Amniotic stem cell (primary cell): ENCODE data around the gene ECM2.
"Not testable (repeated sequence)": the region's sequence is repeated elsewhere in the genome, so short reads cannot be mapped to it uniquely, and the experiment has no call there.

Source experiments
- DNase-seq: peaks from one replicate; lab custom pipeline; 2025; lab: John Stamatoyannopoulos, UW

ECM2 gene

DNA sequence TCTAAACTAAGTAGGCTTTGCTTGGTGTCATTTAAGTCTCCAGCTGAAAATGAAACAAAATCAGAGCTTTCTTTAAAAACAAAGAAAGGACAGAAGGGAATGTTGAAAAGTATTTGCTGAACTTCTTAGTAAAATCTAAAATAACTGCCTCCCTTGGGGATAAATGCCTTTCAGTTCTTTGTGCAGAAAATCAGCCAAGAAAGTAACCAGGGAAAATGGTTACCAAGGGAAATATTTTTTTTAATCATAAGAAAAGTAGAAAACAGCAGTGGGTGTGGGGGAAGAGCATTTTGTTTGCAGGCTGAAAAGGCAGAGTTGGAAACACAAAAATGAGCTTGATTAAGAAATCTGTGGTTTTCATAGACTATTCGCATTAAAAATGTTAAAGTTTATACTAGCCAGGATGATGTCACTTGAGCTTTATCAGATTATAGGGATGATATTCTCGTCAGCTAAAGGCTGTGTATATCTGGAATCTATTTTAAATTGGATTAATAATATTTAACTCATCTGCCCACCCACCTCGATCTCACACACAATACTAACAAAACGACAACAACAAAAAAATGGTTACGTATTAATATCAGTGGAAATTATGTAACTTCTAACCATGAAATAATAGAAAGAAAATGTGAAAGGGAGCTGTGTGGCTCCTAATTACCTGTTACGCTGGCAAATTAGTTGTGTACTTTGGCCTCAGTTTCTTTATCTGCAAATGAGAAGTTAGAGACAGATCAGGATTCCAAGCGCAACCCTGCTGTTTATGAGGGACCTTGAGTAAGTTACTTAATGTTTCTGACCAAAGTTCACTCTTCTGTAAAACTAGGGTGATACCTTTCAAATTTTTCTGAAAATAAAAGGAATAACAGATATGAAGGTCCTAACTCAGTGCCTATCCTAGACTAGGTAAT lies at the start of gene ECM2:
Gene ECM2 (minus strand): TSS at position 51 of the 911 bp plus-strand sequence. CDS start 13,124 bp downstream, outside the sequence.
- no peak for DNase-seq

GRCh38 chr9:92576175-92576574 lies 40.4 kb upstream of the ECM2 start:
- DNase-seq, result no peak

DNA sequence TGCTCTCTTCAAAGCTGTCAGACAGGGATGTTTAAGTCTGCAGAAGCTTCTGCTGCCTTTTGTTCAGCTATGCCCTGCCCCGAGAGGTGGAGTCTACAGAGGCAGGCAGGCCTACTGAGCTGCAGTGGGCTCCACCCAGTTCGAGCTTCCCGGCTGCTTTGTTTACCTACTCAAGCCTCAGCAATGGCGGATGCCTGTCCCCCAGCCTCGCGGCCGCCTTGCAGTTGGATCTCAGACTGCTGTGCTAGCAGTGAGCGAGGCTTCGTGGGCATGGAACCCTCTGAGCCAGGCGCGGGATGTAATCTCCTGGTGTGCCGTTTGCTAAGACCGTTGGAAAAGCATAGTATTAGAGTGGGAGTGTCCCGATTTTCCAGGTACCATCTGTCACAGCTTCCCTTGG lies 37.8 kb upstream of the ECM2 start:
- DNase-seq, result not testable (repeated sequence)

GRCh38 chr9:92571871-92572270 lies 36.1 kb upstream of the ECM2 start:
- DNase-seq, result not testable (repeated sequence)

- no peak for DNase-seq
These were observed 29.2 kb upstream of the ECM2 start for GRCh38 chr9:92564982-92565381.

DNA sequence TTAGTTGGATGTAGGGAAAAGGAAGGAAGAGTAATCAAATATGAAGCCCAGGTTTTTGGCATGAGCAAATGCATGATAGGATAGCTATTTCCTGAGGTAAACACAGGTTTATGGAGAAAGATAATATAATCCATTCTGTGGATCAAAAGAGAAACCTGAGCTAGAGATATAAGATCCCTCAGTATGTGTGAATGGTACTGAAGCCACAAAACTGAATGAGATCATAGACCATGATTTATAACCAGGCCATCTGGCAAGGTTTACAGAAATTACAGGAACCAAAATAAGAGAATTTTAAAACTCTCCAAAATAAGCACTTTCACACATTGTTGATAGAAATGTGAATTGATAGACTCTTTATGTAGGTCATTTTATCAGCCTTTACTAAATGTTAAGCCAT lies 28.7 kb upstream of the ECM2 start:
- no peak for DNase-seq

- no peak for DNase-seq
These were observed 27.6 kb upstream of the ECM2 start for GRCh38 chr9:92563116-92564100.

GRCh38 chr9:92562461-92562967 lies 26.7 kb upstream of the ECM2 start:
- DNase-seq, result no peak

GRCh38 chr9:92561374-92562330 lies 25.9 kb upstream of the ECM2 start:
- no peak for DNase-seq

- DNase-seq, result no peak
These were observed 23.0 kb upstream of the ECM2 start for GRCh38 chr9:92558612-92559374.

DNA sequence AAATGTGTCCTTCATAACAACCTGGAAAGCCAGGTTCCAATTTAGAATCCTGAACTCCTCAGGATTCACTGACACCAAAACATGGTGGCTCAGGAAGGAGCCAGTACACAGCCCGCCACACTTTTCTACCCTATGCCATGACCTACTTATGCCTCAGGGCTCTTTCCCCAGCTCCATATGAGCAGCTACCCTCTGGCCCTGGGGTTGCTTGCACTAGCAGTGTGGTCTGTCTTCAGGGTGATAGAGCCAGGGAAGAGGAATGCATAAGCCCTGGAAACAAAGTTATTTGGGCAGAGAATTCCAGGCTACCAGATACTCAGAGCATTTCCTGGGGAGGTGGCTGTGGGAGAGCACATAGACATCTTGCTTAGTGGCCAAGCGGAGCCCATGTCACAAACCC lies 15.0 kb upstream of the ECM2 start:
- DNase-seq, result no peak

- no peak for DNase-seq
These were observed 11.6 kb upstream of the ECM2 start for GRCh38 chr9:92547356-92547755.

- no peak for DNase-seq
These were observed 9.3 kb upstream of the ECM2 start for GRCh38 chr9:92545002-92545510.

- no peak for DNase-seq
These were observed 8.2 kb upstream of the ECM2 start for GRCh38 chr9:92543972-92544371.

DNA sequence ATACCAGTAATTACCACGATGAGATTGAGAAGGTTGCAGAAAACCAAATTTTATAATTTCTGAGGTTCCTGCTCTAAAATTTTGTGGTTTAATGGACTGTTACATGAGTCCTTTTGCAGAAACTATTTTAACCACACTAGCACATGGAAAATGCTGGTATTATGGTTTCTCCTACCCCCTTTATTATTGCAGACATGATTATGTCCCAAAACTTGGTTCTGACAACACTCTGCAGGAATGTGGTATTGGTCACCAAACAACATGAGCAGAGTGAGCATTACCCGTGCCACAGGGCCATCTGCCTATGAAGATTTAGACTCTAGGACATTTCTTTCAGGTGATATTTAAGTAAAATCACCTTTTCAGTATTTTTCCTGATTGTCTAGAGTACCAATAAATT lies 2.8 kb upstream of the ECM2 start:
- DNase-seq, result no peak

- no peak for DNase-seq
These were observed 1.1 kb downstream of the ECM2 start for GRCh38 chr9:92534674-92535073.

GRCh38 chr9:92534204-92534603 lies 1.6 kb downstream of the ECM2 start:
- no peak for DNase-seq

DNA sequence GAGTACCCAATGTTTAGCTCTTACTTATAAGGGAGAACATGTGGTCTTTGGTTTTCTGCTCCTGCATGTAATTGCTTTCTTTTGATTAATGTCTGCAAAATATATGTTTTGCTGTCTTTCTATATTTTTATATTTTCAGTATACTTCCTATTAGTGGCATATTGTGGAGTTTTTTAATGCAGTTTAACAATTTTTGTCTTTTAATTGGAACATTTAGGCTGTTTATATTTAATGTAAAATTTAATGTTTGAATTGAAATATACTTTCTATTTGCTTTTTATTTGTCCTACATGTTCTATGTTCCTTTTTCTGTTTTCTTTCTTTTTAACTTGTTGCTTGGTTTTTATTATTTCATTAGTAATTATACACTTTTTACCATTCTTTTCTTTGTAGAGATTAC lies 4.9 kb downstream of the ECM2 start:
- no peak for DNase-seq

DNA sequence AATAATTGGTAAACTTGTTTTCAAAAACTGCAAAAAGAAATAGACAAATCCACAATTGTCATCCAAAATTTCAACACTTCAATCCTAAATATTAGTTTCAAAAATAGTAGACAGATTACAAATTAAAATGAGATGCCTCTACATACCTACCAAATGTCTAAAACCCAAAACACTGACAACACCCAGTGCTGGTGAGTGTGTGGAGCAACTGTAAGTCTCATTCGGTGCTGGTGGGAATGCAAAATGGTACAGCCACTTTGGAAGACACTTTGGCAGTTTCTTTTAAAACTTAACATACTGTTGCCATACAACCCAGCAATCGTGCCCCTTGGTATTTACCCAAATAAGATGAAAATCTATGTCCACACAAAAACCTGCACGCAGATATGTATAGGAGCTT lies 6.7 kb downstream of the ECM2 start:
- no peak for DNase-seq

- DNase-seq, result no peak
These were observed 7.3 kb downstream of the ECM2 start for GRCh38 chr9:92528522-92528849.
